Hepatocyte (in vitro differentiated cells): ENCODE results near the gene PPM1A. TPM values are rescaled to one million over a fixed set of nuclear protein-coding genes. Genes with fewer than 3 reads are reported as not detected.

ENCODE experiments used
- DNase-seq: peaks from one replicate; pipeline ENCODE4 v3.0.0-alpha.2; 2016; ENCODE audit warnings: low spot score
- H2AFZ ChIP-seq: fragments of 200-600 bp; sonication (generic); 2 replicates; pipeline ENCODE4 v1.6.0; 2016; ENCODE audit warnings: antibody characterized with exemption, mild to moderate bottlenecking
- H3K27ac ChIP-seq: fragments of 200-600 bp; sonication (generic); 2 replicates; pipeline ENCODE4 v1.5.1; 2016; ENCODE audit warnings: mild to moderate bottlenecking
- H3K27me3 ChIP-seq: fragments of 200-600 bp; sonication (generic); 2 replicates; pipeline ENCODE4 v1.6.1; 2016
- H3K36me3 ChIP-seq: fragments of 200-600 bp; sonication (generic); replicated peaks from 2 replicates; pipeline ENCODE4 v1.5.1; 2016; ENCODE audit warnings: low read depth; ENCODE audit not compliant: insufficient read depth
- H3K4me1 ChIP-seq: fragments of 200-600 bp; sonication (generic); 2 replicates; pipeline ENCODE4 v1.5.1; 2016; ENCODE audit warnings: mild to moderate bottlenecking, moderate library complexity; ENCODE audit not compliant: insufficient read depth
- H3K4me2 ChIP-seq: fragments of 200-600 bp; sonication (generic); 2 replicates; pipeline ENCODE4 v1.6.0; 2016
- H3K4me3 ChIP-seq: fragments of 200-600 bp; sonication (generic); 2 replicates; pipeline ENCODE4 v1.5.1; 2016; ENCODE audit warnings: mild to moderate bottlenecking
- H3K79me2 ChIP-seq: fragments of 200-600 bp; sonication (generic); 2 replicates; pipeline ENCODE4 v1.6.0; 2017; ENCODE audit warnings: mild to moderate bottlenecking
- H3K9me2 ChIP-seq: fragments of 200-600 bp; sonication (generic); replicated peaks from 2 replicates; pipeline ENCODE4 v1.6.0; 2017; ENCODE audit warnings: mild to moderate bottlenecking; ENCODE audit not compliant: insufficient read depth
- H3K9me3 ChIP-seq: fragments of 200-600 bp; sonication (generic); 2 replicates; pipeline ENCODE4 v1.5.1; 2016; ENCODE audit warnings: low read depth, mild to moderate bottlenecking
- H4K20me1 ChIP-seq: fragments of 200-600 bp; sonication (generic); 2 replicates; pipeline ENCODE4 v1.6.0; 2016; ENCODE audit warnings: mild to moderate bottlenecking; ENCODE audit not compliant: insufficient read depth, poor library complexity, severe bottlenecking
- CTCF ChIP-seq: fragments of 200-600 bp; sonication (generic); IDR thresholded peaks from 2 replicates; pipeline ENCODE4 v1.5.1; 2016; ENCODE audit warnings: antibody characterized with exemption, mild to moderate bottlenecking; ENCODE audit not compliant: poor library complexity
- EZH2 ChIP-seq: fragments of 200-600 bp; sonication (generic); IDR thresholded peaks from 2 replicates; pipeline ENCODE4 v1.6.1; 2016; ENCODE audit warnings: antibody characterized with exemption, mild to moderate bottlenecking, borderline replicate concordance
- EZH2phosphoT487 ChIP-seq: fragments of 200-600 bp; sonication (generic); IDR thresholded peaks from one replicate; pipeline ENCODE4 v1.6.1; 2018; ENCODE audit warnings: antibody characterized with exemption, mild to moderate bottlenecking, low read depth, moderate library complexity; ENCODE audit not compliant: unreplicated experiment, severe bottlenecking
- WGBS: methylation state at CpG from one replicate; pipeline ENCODE4 v1.1.6; 2016; ENCODE audit warnings: low lambda C conversion rate; ENCODE audit errors: missing lambda C conversion rate; 5-methylcytosine and 5-hydroxymethylcytosine counted together
- polyA plus RNA-seq: library from polyadenylated mRNA; unstranded; fragments of >200 nt; fragmentation: Nextera tagmentation; extraction: Ambion mirVana; gene quantifications from 2 replicates; pipeline ENCODE4 v1.2.1, GENCODE V29; 2016
- total RNA-seq: library from RNA; depleted of rRNA; stranded (reverse); fragments of >200 nt; gene quantifications from 2 replicates; pipeline ENCODE4 v1.2.3, GENCODE V29; 2014

Gene PPM1A
- total and polyA plus RNA-seq, 2 experiments from 2014 or later, result 24.2 to 41.7 TPM

DNA sequence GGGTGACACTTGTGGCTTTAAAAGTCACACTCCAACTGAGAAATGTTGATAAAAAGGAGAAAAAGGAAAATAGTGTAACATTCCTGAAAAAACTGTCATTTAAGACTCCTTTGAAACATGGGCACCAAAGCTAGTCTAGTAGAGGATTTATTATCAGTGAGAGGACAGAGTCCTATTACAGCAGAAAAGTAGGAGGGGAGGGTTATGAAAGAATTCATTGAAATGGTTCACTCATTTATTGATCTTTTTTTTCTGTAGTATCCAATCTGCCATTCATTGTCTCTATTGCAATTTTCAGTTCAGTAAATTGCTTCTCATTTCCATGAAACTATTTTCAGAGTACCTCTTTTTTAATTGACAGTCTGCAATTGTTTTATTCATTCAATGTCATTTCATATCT lies 25.4 kb downstream of the PPM1A start:
- Histone ChIP-seq H3K9me3 (no peaks in the 10 kb centered on the region), H3K9me2 (no peaks in the 10 kb centered on the region), H3K79me2 (peaks cover 96% of the 10 kb centered on the region), H3K4me3 (no peak overlapping the region), H3K36me3 (no peaks in the 10 kb centered on the region), H3K27me3 (no peaks in the 10 kb centered on the region), H3K27ac (no peak overlapping the region), H3K4me2 (no peak overlapping the region), H2AFZ (no peak overlapping the region), H3K4me1 (peaks cover 8% of the 10 kb centered on the region), H4K20me1 (peaks cover 64% of the 10 kb centered on the region)
- no peak for DNase-seq
- TF ChIP-seq EZH2 (no peak), CTCF (no peak), EZH2phosphoT487 (no peak)

GRCh38 chr14:60275932-60276331 lies 26.9 kb downstream of the PPM1A start:
- Histone ChIP-seq H4K20me1 (peaks cover 64% of the 10 kb centered on the region), H3K4me1 (peaks cover 8% of the 10 kb centered on the region), H3K4me2 (peak overlapping the region; percentile 47), H3K79me2 (peaks cover 96% of the 10 kb centered on the region), H2AFZ (no peak overlapping the region), H3K36me3 (no peaks in the 10 kb centered on the region), H3K9me2 (no peaks in the 10 kb centered on the region), H3K9me3 (no peaks in the 10 kb centered on the region), H3K4me3 (no peak overlapping the region), H3K27me3 (no peaks in the 10 kb centered on the region), H3K27ac (no peak overlapping the region)
- DNase-seq, result no peak
- TF ChIP-seq CTCF (no peak), EZH2phosphoT487 (no peak), EZH2 (no peak)
- 37% methylated on average over 4 of the region's 4 CpGs for WGBS

DNA sequence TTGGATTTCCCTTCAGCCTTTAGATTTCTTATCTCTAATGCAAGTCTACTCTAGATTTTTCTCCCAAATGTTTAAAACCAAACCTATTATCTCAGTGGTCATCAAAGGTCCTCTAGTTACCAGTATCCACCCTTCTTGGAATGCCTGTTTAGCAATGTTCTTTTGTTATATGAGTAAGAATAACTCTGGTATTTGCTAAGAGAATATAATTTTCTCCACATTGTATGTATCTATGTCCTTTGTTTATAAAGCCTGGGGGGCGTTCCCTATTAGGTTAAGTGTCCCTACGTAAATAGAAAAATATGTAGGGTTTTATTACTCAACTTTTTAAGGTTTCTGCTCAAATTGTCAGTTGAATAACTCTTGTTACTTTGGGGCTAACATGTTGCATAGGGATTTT lies 27.3 kb downstream of the PPM1A start:
- no peak for DNase-seq
- Histone ChIP-seq H3K36me3 (no peaks in the 10 kb centered on the region), H3K4me3 (no peak overlapping the region), H3K9me3 (no peaks in the 10 kb centered on the region), H3K27me3 (no peaks in the 10 kb centered on the region), H3K9me2 (no peaks in the 10 kb centered on the region), H3K79me2 (peaks cover 96% of the 10 kb centered on the region), H2AFZ (no peak overlapping the region), H3K4me2 (peak overlapping the region; percentile 47), H4K20me1 (peaks cover 68% of the 10 kb centered on the region), H3K4me1 (peaks cover 8% of the 10 kb centered on the region), H3K27ac (no peak overlapping the region)
- TF ChIP-seq EZH2phosphoT487, result no peak
- no peak for TF ChIP-seq EZH2
- TF ChIP-seq CTCF, result no peak
- 45% methylated on average over 2 of the region's 2 CpGs for WGBS
